HepG2 (cell line): ENCODE data around the gene NFATC4. TPM values are rescaled to one million over a fixed set of nuclear protein-coding genes. Genes with fewer than 3 reads are reported as not detected.

Experiments
- ARNT2 ChIP-seq: sonication (generic); formaldehyde crosslinking; IDR thresholded peaks from 2 replicates; pipeline ENCODE4 v1.8.0; 2022; ENCODE audit warnings: mild to moderate bottlenecking, low read depth, missing genetic modification reagents, moderate library complexity
- JUNB ChIP-seq: sonication (generic); formaldehyde crosslinking; IDR thresholded peaks from 2 replicates; pipeline ENCODE4 v1.8.0; 2022; ENCODE audit warnings: missing genetic modification reagents, mild to moderate bottlenecking, borderline replicate concordance
- KLF12 ChIP-seq: sonication (generic); formaldehyde crosslinking; IDR thresholded peaks from 2 replicates; pipeline ENCODE4 v1.4.0; 2020; ENCODE audit warnings: missing genetic modification reagents, borderline replicate concordance
- NR3C1 ChIP-seq: sonication (generic); formaldehyde crosslinking; IDR thresholded peaks from 2 replicates; pipeline ENCODE4 v1.4.0; 2020; ENCODE audit warnings: missing genetic modification reagents
- RAD51 ChIP-seq: fragments of 450-650 bp; IDR thresholded peaks from 2 replicates; pipeline ENCODE4 v1.6.1; 2016; ENCODE audit warnings: borderline replicate concordance
- RERE ChIP-seq: IDR thresholded peaks from 2 replicates; pipeline ENCODE4 v1.6.1; 2016; ENCODE audit warnings: low read depth, missing genetic modification reagents, missing compliant biosample characterization
- SMAD3 ChIP-seq: sonication (generic); formaldehyde crosslinking; IDR thresholded peaks from 2 replicates; pipeline ENCODE4 v1.4.0; 2020; ENCODE audit warnings: missing genetic modification reagents
- SNAPC4 ChIP-seq: sonication (generic); formaldehyde crosslinking; IDR thresholded peaks from 2 replicates; pipeline ENCODE4 v1.4.0; 2020; ENCODE audit warnings: mild to moderate bottlenecking, missing genetic modification reagents
- THYN1 ChIP-seq: sonication (generic); formaldehyde crosslinking; IDR thresholded peaks from 2 replicates; pipeline ENCODE4 v1.8.1; 2023; ENCODE audit warnings: low read depth, mild to moderate bottlenecking, moderate library complexity, missing genetic modification reagents, borderline replicate concordance
- YEATS2 ChIP-seq: sonication (generic); formaldehyde crosslinking; IDR thresholded peaks from 2 replicates; pipeline ENCODE4 v1.4.0; 2020; ENCODE audit warnings: missing genetic modification reagents, borderline replicate concordance
- ZBTB37 ChIP-seq: sonication (generic); formaldehyde crosslinking; IDR thresholded peaks from 2 replicates; pipeline ENCODE4 v1.4.0; 2020; ENCODE audit warnings: mild to moderate bottlenecking, missing genetic modification reagents
- ZNF362 ChIP-seq: sonication (generic); formaldehyde crosslinking; IDR thresholded peaks from 2 replicates; pipeline ENCODE4 v1.4.0; 2020; ENCODE audit warnings: missing genetic modification reagents, mild to moderate bottlenecking, borderline replicate concordance
- ZNF530 ChIP-seq: sonication (generic); formaldehyde crosslinking; IDR thresholded peaks from 2 replicates; pipeline ENCODE4 v1.5.0; 2020; ENCODE audit warnings: low read depth, mild to moderate bottlenecking, missing genetic modification reagents
- ZNF878 ChIP-seq: sonication (generic); formaldehyde crosslinking; IDR thresholded peaks from 2 replicates; pipeline ENCODE4 v1.8.1; 2023; ENCODE audit warnings: mild to moderate bottlenecking, missing genetic modification reagents, moderate library complexity
- polyA plus RNA-seq, 8 experiments: library from polyadenylated mRNA; depleted of rRNA in 3 of 8; stranded (reverse) in 7 of 8; unstranded in 1 of 8; fragments of >200 nt; fragmentation: Illumina TruSeq in 4 of 8; extraction: Trizol in 4 of 8; gene quantifications; 2 replicates each; pipeline versions ENCODE4 v1.2.1 to v1.2.3, GENCODE V29; 2011 to 2016; ENCODE audit warnings: low read depth in 4 of 8, missing spikeins in 1 of 8, mixed read lengths in 1 of 8; ENCODE audit not compliant: insufficient read depth in 1 of 8
- total RNA-seq, 5 experiments: library from RNA; depleted of rRNA; stranded (reverse); fragments of >200 nt; fragmentation: Illumina TruSeq; extraction: Trizol; gene quantifications; 2 replicates each; pipeline ENCODE4 v1.2.3, GENCODE V29; 2016; ENCODE audit warnings: low read depth in 1 of 5

The NFATC4 gene
- total and polyA plus RNA-seq, 2 of the 13 experiments (the other 11 are each of a cell fraction or from before 2014, with no cell fraction given), result 0.04 to 0.15 TPM

GRCh38 chr14:24426150-24426911, 58.3 kb downstream of the NFATC4 start (continued):
- TF ChIP-seq ZNF362 (CRISPR knock-in tag) (no peak), ARNT2 (peak; percentile 60; the same call in 1 of the 2 replicates), THYN1 (CRISPR knock-in tag) (no peak), RERE (no peak), SMAD3 (CRISPR knock-in tag) (no peak), YEATS2 (no peak), ZNF878 (no peak), ZBTB37 (CRISPR knock-in tag) (no peak), JUNB (CRISPR knock-in tag) (0 out of 2 replicates have a peak, but pooled peaks have one; percentile 15), ZNF530 (CRISPR knock-in tag) (no peak), RAD51 (no peak), SNAPC4 (CRISPR knock-in tag) (no peak), NR3C1 (no peak), KLF12 (0 out of 2 replicates have a peak, but pooled peaks have one; percentile 72)
